Muscle of back (tissue), 11 donors: Measurements from ENCODE around the gene SYNC. TPM values are rescaled to one million over a fixed set of nuclear protein-coding genes. Genes with fewer than 3 reads are reported as not detected.
"Not testable (repeated sequence)": the region's sequence is repeated elsewhere in the genome, so short reads cannot be mapped to it uniquely, and the experiment has no call there.

ENCODE experiments used
- DNase-seq, 3 donors: peaks; one replicate each; pipeline versions ENCODE4 v3.0.0 to v3.0.0-alpha.2; 2013
- polyA plus RNA-seq, 10 donors: library from polyadenylated mRNA; unstranded; fragments of 120-200 nt; gene quantifications; one replicate each; pipeline ENCODE4 v1.2.1, GENCODE V29; 2013; ENCODE audit not compliant: insufficient read length in 10 of 10

SYNC gene
- polyA plus RNA-seq, 10 donors, result 18.9 to 45.1 (median 34.9) TPM

DNA sequence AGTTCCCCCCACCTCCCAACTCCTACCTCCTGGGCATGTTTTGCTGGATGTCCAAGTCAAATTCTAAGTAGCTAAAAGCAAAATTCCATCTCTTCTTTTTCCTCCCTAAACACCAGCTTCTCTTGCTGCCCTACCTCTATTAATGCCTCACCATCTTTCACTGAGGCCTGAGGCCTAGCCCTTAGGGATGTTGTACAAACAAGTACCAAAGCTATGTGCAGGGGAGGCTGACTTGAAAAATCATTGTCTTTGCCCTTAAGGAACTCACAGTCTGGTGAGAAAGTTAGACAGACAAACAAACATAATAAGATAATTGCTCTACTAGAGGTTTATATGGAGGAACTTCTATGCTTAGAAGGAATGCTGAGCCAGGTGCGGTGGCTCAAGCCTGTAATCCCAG lies 25.3 kb upstream of the SYNC start:
- DNase-seq, result no peak

DNA sequence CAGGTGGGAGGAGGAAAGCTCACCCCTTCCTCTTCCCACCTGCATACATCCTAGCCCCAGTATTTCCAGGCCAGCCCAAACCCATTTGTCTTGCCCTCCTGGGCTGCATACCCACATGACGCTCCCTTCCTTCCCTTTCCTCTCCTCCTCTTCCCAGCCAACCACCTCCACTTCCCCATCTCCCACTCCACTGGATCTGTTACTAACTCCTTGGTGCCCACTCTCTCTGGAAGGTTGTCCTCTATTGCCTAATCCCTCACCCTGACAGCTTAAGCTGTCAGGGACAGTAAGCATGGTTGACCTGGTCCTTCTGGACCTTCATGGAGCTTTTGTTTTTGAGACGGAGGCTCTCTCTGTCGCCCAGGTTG lies 23.0 kb upstream of the SYNC start:
- DNase-seq, result no peak

DNA sequence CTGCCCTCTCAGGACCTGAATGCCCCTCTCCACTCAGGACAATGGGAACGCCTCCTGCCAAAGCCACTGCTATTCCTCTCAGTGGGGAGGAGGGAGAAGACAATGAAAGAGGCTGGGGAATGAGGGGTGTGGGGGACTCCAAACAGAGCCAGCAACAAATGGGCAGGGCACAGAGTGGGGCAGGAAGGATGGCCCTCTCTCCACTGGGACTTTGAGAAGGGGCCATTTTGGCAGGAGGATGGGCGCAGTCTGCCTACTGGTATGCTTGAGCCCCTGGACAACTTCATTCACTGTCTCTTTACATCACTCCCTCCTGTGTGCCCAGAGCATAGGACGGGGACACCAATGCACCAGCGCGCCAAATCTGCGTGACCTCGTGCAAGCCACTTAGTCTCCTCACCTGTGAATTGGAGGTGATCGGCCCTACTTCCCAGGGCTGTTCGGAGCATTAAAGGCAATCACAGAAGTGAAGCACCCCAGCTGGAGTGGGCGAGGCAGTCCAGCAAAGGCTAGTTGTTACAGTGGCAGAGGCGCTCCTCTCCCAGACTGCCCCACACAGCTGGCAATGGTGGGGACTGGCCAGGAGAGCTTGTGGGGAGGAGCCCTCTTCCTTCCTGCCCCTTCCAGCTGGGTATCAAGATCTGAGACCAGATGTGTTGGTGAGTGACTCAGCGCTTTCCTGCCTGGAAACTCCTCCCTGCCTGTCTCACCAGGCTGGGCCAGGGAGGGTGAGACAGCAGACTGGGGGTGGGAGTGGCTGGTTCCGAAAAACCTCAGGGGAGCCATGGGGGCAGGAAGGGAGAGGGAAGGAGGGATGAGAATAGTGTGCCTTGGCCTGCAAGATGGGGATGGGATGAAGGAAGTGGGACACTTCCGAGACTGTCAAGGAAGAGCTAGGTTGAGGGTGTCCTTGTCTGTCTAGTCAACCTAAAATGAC lies 22.4 kb upstream of the SYNC start:
- DNase-seq, result peak in 2 of 3 donors; percentile 59 to 77

DNA sequence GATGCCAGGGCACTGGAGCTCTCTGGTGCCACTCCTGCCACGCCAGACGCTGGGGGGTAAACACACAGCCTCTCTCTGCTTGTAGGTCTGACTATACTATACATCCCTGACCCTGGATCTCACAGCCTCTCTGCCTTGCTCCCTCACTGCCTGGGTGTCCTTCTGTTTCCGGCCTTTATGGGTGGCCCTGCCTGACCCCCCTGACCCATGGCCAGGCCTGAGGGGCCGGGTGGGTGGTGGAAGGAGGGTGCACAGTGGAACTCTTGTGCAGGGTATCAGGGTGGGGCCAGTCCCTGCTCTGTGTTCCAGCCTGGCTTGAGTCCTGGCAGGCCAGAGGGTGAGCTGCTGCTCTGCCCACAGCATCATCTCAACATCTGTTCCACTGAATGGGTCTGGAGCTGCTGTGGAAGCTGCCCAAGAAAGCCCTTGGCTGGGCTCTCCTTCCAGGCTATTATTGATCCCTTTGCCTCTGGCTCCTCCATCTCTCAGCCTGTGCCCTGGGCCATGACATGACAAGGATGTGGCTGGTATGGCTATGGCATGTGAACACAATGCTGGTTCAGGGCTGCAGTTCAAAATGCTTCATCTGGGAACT lies 17.2 kb upstream of the SYNC start:
- no peak for DNase-seq

DNA sequence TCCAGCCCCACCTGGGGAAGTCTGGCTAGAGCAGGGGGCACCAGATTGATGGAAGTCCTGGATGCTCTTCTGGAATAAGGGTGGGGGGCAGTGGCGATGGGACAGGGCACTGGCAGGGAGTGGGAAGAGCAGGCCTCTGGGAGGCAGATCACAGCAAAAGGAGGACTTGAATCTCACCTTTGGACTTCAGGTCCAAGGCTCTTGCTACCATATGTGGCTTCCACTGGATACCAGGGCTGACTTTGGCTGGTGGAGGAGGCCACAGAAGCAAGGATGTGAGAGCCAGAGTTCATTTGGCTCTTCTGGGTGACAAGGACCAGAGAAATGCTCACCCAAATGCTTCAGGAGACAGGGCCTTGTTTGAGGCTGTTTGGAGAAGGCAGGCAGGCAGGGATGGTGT lies 16.0 kb upstream of the SYNC start:
- DNase-seq, result no peak

DNA sequence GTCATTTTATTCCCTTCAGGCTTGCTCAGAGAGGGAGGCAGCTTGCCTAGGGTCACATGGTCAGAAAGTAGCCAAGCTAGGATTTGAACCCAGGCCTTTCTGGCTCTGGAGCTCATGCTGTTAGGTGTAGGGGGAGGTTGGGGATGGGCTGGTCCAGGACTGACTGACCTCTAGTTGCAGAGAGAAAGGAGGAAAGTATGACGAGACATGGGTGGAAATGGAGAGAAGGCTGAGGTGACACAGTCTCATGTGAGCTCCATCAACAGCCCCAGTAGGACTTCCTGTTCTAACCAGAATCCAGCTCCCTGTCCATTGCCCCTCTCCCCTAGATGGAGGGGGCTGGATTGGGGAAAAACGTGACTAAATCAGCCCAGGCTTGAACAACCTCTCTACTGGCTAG lies 15.5 kb upstream of the SYNC start:
- no peak for DNase-seq

DNA sequence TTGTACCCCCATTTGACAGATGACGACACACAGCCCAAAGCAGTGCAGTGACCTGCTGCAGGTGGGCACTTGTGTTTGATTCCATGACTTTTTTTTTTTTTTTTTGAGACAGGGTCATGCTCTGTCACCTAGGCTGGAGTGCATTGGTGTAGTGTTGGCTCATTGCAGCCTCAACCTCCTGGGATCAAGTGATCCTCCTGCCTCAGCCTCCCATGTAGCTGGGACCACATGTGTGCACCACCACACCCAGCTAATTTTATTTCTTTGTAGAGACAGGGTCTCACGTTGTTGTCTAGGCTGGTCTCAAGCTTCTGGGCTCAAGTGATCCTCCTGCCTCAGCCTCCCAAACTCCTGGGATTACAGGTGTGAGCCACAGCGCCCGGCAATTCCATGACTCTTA lies 14.9 kb upstream of the SYNC start:
- no peak for DNase-seq

DNA sequence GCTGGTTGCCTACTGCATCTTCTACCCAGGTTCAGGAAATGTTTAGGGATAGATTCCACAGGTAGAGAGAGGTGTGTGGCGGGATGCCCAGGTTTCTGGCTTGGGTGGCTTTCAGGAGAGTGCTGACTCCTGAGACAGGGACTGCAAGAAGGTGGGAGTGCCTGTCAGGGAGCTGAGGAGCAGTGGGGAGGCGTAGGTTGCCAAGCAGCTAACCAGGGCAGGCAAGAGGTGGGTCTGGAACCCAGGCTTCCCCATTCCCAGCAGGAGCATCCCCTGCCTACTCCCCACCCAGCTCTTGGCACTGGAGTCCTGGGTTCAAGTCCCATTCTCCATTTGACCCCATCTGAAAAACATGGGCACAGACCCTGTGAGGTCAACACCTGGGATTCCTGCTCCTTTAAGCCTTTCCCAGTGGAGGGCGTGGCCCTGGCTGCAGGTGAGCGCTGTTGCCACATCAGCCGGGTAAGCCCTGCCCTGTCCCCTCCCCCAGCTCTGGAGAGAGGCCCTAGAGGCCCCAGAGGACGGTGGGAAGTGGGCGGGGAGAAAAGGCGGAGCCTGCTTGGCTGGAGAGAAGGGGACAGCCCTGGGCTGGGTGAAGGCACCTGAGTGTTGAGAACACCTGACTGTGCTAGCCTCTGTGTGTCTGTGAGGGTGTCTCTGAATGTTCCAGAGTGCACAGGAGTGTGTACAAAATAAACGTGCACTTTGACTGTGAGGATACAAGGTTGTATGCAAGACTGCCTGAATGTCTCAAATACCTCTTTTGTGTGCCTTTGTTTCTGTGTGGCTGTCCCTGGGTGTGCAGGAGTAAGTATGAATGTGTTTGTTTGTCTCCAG lies 14.0 kb upstream of the SYNC start:
- no peak for DNase-seq

DNA sequence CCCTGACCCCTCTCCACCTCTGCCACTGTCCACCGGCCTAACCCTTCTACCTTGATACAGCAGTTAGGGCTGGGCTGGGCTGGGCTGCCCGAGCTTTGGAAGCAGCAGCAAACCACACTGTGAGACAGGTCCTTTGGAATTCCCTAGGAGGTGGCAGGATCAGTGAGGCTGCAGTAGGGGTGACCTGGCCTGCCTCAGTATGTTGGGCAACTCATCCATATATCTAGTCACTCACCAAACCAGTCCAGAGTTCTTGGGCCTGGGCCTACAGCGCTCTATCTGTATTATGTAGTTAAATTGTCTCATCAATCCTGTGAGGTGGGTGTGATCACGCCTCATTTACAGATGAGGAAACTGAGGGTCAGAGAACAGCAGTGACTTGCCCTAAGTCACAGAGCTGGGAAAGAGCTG lies 13.3 kb upstream of the SYNC start:
- DNase-seq, result no peak

DNA sequence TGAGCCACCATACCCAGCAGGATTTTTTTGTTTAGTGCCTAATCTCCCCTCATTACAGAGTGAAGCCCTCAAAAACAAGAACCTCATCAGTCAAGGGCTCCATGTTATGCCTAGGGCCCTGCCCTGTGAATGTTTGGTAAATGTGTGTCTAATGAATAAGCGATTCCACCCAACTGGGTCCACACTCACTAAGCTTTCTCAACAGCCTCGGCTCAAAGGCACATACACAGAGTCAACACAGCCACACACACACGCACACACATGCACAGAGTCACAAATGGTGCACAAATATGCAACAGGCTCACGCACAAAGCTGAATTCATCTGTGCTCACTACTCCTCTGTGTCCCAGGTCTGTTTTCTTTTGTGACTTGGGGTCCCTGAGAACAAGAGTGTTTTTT lies 11.7 kb upstream of the SYNC start:
- DNase-seq, result no peak

DNA sequence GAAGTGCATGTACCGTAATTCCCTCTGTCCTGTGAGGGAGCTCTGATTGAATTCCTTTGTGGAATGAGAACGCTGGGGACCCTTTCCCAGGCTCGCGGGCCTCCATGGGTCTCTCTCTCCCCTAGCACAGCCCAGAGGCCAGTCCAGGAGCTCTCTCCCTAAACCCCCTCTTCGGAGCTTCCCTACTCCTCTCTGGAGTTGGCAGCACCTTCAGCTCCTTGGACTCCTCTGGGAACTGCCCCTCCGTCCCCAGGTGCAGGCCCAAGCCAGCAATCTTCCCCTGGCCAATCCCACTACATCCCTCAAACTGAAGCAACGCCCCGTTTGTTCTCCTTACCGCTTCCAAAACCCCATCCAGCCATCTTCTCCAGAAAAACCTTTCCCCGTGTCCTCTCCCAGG lies 10.5 kb upstream of the SYNC start:
- DNase-seq, result no peak

DNA sequence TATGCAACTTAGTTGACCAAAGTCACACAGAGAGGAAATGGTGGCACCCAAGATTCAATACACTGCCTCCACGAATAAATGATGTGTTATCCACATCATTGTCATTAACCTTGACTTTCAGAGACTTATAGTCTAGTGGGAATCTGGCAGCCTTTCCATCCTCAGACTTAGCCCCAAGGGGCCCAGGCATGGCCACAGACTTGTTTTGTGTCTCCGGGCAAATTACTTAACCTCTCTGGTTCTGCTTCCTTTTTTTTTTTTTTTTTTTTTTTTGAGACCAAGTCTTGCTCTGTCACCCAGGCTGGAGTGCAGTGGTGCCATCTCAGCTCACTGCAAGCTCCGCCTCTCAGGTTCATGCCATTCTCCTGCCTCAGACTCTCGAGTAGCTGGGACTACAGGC lies 8.7 kb upstream of the SYNC start:
- DNase-seq, result not testable (repeated sequence)

DNA sequence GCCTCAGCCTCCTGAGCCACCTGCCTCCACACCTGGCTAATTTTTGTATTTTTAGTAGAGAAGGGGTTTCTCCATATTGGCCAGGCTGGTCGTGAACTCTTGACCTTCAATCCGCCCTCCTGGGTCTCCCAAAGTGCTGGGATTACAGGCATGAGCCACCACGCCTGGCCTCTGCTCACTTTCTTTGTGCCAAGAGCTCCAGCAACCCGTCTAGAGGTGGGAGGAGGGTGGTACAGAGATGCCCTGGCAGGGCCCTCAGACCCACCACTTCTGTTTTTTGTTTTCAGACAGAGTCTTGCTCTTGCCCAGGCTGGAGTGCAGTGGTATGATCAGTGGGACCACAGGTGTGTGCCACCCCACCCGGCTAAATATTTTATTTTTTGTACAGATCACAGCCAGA lies 6.9 kb upstream of the SYNC start:
- no peak for DNase-seq

DNA sequence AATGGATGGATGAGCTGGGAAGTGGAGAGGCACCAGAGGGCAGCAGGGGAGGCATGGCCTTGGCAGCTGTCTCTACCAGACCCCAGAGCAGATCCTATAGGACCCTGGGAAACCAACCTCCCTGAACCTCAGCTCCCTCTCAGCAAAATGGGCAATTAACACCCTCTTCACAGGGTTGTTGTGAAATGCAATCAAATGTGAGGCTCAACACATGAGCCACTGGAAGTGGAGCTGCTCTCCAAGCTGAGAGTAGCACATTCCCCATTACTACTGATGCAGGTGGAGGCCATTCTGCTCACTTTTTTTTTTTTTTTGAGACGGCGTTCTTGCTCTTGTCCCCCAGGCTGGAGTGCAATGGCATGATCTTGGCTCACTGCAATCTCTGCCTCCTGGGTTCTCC lies 6.5 kb upstream of the SYNC start:
- DNase-seq, result no peak

DNA sequence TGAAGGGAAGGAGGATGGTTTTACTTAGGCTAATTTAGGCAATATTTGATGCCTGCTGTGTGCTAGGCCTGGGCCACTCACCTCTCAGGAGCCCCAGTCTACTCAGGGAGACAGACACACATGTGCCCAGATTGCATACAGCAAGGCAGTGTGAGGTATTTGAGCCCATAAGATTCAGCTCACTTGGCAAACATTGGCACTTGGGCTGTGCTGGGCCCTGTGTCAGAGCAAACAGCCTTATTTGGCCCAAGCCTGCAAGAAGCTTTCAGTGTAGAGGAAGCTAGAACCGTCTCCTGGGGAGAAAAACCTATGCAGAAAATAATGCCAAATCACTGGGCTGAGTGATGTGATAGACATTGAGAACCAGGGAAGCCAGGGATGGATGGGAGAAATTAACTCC lies 3.9 kb upstream of the SYNC start:
- no peak for DNase-seq

DNA sequence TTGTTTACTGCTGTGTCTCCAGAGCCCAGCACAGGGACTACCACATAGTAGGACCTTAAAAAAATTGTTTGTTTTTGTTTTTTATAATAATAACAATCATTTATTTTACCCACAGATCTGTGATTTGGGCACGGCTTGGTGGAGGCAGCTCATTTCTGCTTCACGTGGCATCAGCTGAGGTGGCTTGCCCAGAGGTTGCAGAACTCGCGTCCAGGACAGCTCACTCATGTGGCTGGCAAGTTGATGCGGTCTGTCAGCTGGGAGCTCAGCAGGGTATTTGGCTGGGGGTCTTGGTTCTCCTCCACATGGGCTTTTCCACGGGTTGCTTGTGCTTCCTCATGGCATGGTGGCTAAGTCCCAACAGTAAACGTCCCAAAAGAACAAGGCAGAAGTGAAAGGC lies 2.9 kb upstream of the SYNC start:
- no peak for DNase-seq

DNA sequence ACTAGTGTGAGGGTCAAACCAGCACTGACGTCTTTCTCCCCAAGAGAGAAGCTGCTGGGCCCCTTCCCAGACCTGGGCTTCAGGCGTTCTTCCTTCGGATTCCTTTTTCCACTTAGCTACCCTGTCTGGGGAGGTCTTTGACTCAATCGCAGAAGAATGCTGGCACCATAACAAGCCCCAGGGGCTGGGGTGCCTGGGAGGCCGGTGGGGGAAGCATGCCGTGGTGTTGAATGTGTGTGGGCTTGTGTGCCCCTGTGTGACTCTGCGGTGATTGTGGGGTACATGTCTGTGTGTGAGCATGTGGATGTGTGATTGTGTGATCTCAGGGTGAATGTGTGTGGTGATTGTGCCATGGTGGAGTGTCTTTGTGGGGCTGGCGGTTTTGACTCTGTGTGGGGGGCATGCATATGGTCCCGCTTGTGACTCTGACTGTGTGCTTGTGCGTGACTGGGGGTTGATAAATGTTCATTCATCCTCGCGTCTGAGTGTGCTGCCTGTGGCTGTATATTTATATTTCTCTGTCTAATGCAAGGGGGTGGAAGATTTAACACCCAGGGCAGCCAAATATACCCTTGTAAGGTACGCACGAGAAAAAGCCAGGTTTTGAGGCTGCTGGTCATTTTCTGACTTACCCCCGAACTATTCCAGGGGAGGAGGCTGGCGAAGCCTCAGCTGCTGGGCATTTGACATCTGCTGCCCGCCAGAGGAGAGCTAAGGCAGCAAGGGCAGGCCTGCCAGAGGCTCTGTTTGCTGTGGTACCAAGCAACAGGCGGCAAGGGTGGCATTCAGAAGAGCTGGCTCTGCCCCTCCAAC lies 1.1 kb upstream of the SYNC start:
- peak; percentile 67 to 98 (median 85) for DNase-seq

DNA sequence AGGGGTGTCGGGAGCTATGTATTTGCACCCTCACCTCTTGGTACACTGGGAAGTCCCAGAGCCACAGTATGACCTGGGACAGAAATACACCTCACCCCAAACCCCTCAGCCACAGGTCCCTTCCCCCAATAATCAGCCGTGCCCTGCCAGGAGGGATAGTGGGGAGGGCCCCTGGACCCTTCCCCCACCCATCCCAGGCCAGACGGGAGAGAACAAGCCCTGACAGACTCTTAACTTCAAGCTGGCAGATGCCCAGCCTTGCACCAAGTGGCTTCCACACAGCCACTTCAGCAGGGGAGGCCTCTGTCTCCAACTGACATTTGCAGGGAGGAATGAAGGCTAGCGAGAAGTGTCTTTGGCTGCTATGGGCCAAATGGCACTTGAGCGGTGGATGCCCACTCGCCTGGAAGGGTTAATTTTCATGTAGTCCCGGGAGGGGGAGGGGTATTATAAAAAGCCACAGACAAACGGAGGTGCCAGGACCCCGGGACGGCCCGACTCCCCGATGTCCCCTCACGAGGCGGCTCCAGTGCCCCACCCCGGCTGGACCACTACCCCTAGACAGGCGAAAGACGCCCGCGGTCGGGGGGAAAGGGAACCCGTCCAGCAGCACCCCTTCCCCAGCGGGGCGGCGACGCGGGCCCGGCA lies 495 bp downstream of the SYNC start:
- DNase-seq, result peak in 2 of 3 donors; percentile 45 to 58

DNA sequence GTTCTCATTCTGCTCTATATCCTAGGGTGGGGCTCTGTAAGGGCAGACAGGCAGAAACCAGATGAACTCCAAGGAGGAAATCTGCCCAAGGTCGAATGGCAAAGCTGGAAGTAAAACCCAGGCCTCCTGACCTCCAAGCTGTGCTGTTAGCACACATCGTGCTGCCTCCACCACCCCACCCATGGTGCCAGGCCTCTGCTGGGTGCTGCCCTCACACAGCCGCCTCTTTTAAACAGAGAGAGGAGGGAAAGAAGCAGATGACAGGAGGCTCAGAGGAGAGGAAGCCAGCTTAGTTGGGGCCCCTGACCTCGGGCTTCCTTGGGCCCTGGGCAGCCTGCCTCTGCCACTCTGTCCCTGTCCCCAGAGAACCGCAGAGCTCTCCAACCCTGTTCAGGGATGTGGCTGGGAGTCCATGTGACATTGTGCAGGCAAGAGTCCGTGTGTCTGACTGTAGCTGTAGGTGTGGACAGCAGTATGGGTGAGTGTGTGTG lies 1.1 kb downstream of the SYNC start:
- DNase-seq, result peak in 2 of 3 donors; percentile 15 to 34

DNA sequence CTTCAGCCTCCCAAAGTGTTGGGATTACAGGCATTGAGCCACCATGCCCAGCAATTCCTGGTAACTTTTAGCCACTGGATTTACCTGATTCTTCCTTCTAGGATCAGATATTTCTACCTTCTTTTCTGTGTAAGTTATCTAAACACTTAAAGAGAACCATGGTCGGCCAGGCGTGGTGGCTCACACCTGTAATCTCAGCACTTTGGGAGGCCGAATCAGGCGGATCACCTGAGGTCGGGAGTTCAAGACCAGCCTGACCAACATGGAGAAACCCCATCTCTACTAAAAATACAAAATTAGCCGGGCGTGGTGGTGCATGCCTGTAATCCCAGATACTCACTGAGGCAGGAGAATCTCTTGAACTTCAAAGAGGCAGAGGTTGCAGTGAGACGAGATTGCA lies 5.6 kb downstream of the SYNC start:
- DNase-seq, result not testable (repeated sequence)

DNA sequence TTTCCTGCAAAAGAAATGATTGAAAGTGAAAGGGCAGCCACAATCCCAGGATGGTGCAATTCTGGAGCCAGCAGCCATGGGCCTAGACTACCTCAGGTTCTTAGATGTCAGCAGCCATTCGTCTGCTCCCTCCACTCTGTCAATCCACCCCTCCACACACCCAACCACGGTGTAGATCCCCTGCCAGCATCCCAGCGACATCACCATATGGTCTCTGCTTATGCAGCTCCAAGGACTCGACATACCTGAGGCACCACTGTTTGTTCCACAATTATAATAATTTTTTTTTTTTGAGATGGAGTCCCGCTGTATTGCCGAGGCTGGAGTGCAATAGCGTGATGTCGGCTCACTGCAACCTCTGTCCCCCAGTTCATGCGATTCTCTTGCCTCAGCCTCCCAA lies 6.5 kb downstream of the SYNC start:
- no peak for DNase-seq
